Prostate gland (tissue), 2 donors: ENCODE results near the gene AAMDC.

Experiments used
- POLR2A ChIP-seq: fragments of 450-650 bp; IDR thresholded peaks from one replicate; pipeline ENCODE4 v1.6.1; 2016; ENCODE audit warnings: antibody characterized with exemption, mild to moderate bottlenecking
- TF ChIP-seq, protein P1 (sequence below), 4 experiments: fragments of 200-600 bp in 2 of 4; fragments of 450-650 bp in 2 of 4; sonication (generic) in 2 of 4; IDR thresholded peaks; 1 replicate in 3 of 4; 2 replicates in 1 of 4; pipeline ENCODE4 v1.5.1; 2016 to 2019; ENCODE audit warnings: antibody characterized with exemption in 4 of 4, mild to moderate bottlenecking in 2 of 4, moderate library complexity in 2 of 4

DNA sequence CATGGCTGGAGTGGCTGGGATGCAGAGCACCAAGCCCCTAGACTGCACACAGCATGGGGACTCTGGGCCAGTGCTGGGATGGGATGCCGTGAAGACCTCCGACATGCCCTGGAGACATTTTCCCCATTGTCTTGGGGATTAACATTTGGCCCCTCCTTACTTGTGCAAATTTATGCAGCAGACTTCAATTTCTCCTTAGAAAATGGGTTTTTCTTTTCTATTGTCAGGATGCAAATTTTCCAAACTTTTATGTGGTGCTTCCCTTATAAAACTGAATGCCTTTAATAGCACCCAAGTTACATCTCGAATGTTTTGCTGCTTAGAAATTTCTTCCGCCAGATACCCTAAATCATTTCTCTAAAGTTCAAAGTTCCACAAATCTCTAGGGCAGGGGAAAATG, 29.6 kb upstream of the AAMDC start:
- TF ChIP-seq, protein P1, sequence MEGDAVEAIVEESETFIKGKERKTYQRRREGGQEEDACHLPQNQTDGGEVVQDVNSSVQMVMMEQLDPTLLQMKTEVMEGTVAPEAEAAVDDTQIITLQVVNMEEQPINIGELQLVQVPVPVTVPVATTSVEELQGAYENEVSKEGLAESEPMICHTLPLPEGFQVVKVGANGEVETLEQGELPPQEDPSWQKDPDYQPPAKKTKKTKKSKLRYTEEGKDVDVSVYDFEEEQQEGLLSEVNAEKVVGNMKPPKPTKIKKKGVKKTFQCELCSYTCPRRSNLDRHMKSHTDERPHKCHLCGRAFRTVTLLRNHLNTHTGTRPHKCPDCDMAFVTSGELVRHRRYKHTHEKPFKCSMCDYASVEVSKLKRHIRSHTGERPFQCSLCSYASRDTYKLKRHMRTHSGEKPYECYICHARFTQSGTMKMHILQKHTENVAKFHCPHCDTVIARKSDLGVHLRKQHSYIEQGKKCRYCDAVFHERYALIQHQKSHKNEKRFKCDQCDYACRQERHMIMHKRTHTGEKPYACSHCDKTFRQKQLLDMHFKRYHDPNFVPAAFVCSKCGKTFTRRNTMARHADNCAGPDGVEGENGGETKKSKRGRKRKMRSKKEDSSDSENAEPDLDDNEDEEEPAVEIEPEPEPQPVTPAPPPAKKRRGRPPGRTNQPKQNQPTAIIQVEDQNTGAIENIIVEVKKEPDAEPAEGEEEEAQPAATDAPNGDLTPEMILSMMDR (IDR thresholded peaks at IDR 0.05) = no peak
- no peak for TF ChIP-seq POLR2A
